Measurements from ENCODE around the gene FHL2. TPM values are rescaled to one million over a fixed set of nuclear protein-coding genes. Genes with fewer than 3 reads are reported as not detected.

Gene FHL2
- total RNA-seq, 4 donors from 2014 or later = 56.1 to 140 (median 89.2) TPM

DNA sequence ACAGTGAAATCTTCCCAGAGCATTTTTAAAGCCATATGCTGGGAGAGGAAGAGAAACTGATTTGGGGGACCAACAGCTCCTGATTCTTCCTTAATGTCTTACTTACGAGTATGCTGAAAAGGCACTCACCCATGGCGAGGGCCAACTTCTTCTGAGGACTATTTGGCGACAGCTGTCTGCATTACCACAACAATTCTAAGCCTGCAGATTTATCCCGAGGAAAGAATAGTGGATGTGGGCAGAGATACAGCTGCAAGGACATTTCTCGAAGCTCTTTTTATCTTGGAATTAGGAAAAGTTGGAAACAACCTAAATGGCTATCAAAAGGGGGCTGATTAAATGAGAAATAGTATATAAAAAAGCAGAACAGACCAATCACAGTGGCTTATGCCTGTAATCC lies 40.3 kb upstream of the FHL2 start:
- H3K9me3 ChIP-seq = no peaks in the 10 kb centered on the region
- no peak overlapping the region for H3K4me3 ChIP-seq
- H3K36me3 ChIP-seq = no peaks in the 10 kb centered on the region
- intact Hi-C loops (cut with DNase I; ENCODE audit: low total_unique reads) = no loop called here
- peaks cover 16 to 32% (median 25%) of the 10 kb centered on the region in 4 donors for H3K4me1 ChIP-seq
- in situ Hi-C loops (cut with MboI; ENCODE audit: low pct_ligation_motif_present in 1 of 4, low pct_unique_long_range_greater_than_20kb in 1 of 4, low sequenced_read_pairs in 3 of 4) = no loop called here
- no peak for DNase-seq
- no peak for TF ChIP-seq POLR2AphosphoS5 (IDR thresholded peaks at IDR 0.05)
- TF ChIP-seq, protein P1, sequence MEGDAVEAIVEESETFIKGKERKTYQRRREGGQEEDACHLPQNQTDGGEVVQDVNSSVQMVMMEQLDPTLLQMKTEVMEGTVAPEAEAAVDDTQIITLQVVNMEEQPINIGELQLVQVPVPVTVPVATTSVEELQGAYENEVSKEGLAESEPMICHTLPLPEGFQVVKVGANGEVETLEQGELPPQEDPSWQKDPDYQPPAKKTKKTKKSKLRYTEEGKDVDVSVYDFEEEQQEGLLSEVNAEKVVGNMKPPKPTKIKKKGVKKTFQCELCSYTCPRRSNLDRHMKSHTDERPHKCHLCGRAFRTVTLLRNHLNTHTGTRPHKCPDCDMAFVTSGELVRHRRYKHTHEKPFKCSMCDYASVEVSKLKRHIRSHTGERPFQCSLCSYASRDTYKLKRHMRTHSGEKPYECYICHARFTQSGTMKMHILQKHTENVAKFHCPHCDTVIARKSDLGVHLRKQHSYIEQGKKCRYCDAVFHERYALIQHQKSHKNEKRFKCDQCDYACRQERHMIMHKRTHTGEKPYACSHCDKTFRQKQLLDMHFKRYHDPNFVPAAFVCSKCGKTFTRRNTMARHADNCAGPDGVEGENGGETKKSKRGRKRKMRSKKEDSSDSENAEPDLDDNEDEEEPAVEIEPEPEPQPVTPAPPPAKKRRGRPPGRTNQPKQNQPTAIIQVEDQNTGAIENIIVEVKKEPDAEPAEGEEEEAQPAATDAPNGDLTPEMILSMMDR (IDR thresholded peaks at IDR 0.05) = no peak
- no peak for TF ChIP-seq EP300 (IDR thresholded peaks at IDR 0.05; ENCODE audit: low read depth)
- no peak for TF ChIP-seq POLR2A (IDR thresholded peaks at IDR 0.05)
- H3K27me3 ChIP-seq = no peaks in the 10 kb centered on the region
- H3K27ac ChIP-seq = peak overlapping the region in 3 of 4 donors; percentile 63 to 70 (median 64)
- 64 to 79% methylated on average over 4 to 5 of the region's 5 CpGs for WGBS, 2 donors (ENCODE audit: low coverage in 1 of 2)

DNA sequence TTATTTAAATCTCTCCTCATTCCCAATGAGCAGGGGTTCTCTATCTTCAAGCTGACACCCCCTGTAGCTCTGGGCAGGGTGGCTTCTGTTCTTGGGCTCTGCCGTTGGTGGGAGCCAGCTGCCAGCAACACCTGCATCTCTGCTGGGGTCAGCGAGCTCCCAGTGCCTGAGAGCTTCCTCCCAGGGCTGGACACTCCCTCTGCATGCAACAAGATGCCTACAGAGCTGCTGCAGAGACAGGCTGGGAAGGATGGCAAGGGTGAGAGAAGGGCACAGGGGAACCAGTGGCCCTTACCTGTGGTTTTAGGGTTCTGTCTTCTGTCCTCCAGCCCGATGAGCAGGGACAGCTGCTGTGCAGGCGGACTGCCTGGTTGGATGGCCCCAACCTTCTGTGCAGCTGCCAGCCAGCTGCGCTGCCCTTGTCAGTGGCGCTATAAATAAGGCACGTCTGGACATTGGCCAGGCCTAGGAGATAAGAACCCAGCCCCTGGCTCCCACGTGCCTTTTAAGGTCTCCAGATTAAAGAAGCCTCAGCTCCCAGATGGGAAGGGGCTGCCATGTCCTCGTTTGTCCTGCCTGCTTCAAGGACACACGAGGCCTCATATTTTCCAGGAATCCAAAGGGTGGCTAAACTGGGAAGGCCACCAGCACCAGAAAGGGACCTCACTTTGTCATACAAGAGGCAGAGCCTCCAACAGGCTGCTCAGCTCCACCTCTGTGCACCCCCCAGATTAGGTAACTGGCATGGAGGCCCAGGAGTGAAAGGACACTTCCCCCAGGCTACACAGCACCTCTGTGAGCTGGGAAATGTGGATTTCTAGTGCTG lies 39.5 kb upstream of the FHL2 start:
- DNase-seq = peak; percentile 53
- peak overlapping the region; percentile 63 to 70 (median 64) for H3K27ac ChIP-seq
- in situ Hi-C loops (cut with MboI; ENCODE audit: low pct_ligation_motif_present in 1 of 4, low pct_unique_long_range_greater_than_20kb in 1 of 4, low sequenced_read_pairs in 3 of 4) = no loop called here

DNA sequence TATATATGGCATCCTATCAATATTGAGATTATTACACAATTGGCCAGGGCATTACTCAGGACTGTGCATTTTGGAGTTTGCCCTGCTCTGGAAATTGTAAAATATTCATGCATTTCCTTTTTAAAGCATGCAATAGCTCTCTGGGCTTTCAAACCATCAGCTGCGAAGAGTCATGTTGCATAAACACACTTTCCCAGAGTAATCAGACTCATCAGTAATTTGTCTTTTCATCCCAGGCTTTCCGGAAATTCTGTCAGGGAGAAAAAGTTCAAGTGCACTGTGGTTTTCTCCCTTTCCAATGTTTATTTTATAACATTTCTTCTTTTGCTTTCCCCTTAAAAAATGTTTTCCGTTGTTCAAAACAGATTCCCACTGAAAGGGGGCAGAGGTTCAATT lies 38.9 kb upstream of the FHL2 start:
- no peak for DNase-seq
- in situ Hi-C loops (cut with MboI; ENCODE audit: low pct_ligation_motif_present in 1 of 4, low pct_unique_long_range_greater_than_20kb in 1 of 4, low sequenced_read_pairs in 3 of 4) (no loop called here), intact Hi-C loops (cut with DNase I; ENCODE audit: low total_unique reads) (no loop called here)
- Histone ChIP-seq H3K27me3 (no peaks in the 10 kb centered on the region), H3K9me3 (no peaks in the 10 kb centered on the region), H3K36me3 (no peaks in the 10 kb centered on the region), H3K4me3 (peak overlapping the region in 1 of 4 donors; percentile 9), H3K4me1 (peaks cover 10 to 26% (median 15%) of the 10 kb centered on the region in 4 donors), H3K27ac (peak overlapping the region; percentile 63 to 70 (median 64))
- TF ChIP-seq POLR2A (IDR thresholded peaks at IDR 0.05) (no peak), EP300 (IDR thresholded peaks at IDR 0.05; ENCODE audit: low read depth) (no peak), POLR2AphosphoS5 (IDR thresholded peaks at IDR 0.05) (peak in 1 of 3 donors; percentile 40)
- TF ChIP-seq, protein P1 (IDR thresholded peaks at IDR 0.05) = no peak
- 58 to 68% methylated on average over 3 of the region's 3 CpGs for WGBS, 2 donors (ENCODE audit: low coverage in 1 of 2)

More for the DNA sequence above, 39.5 kb upstream of the FHL2 start:
- TF ChIP-seq POLR2A (IDR thresholded peaks at IDR 0.05) = peak; percentile 42
- TF ChIP-seq POLR2AphosphoS5 (IDR thresholded peaks at IDR 0.05) = peak in 2 of 3 donors; percentile 43 to 77
- TF ChIP-seq, protein P1 (IDR thresholded peaks at IDR 0.05) = no peak
- no peak for TF ChIP-seq EP300 (IDR thresholded peaks at IDR 0.05; ENCODE audit: low read depth)
- peak overlapping the region in 1 of 4 donors; percentile 9 for H3K4me3 ChIP-seq
- no peaks in the 10 kb centered on the region for H3K9me3 ChIP-seq
- intact Hi-C loops (cut with DNase I; ENCODE audit: low total_unique reads) = no loop called here
- H3K4me1 ChIP-seq = peaks cover 10 to 26% (median 17%) of the 10 kb centered on the region in 4 donors
- no peaks in the 10 kb centered on the region for H3K36me3 ChIP-seq
- H3K27me3 ChIP-seq = no peaks in the 10 kb centered on the region
- 20 to 28% methylated on average over 1 to 8 of the region's 10 CpGs for WGBS, 2 donors (ENCODE audit: low coverage in 1 of 2)

DNA sequence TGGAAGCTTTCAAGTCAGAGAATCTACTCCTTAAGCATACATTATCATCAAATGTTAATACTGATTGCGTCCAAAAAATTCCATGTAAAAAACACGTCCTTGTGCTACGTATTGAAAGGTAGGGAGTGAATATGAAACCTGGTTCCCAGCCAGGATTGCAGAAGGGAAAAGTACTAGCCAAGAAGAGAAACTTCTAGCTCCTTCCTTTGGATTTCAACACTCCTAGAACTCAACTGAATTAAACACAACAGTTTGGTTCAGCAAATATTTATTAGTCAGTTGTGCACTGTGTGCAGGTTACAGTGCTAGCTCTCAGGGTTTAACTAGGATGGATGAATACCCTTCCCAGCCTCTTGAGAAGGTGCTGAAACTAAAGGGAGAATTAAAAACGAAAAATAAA lies 33.9 kb upstream of the FHL2 start:
- Histone ChIP-seq H3K4me1 (peaks cover 0 to 18% (median 2%) of the 10 kb centered on the region in 4 donors), H3K4me3 (no peak overlapping the region), H3K36me3 (no peaks in the 10 kb centered on the region), H3K27ac (peak overlapping the region; percentile 1 to 61 (median 16)), H3K9me3 (no peaks in the 10 kb centered on the region), H3K27me3 (no peaks in the 10 kb centered on the region)
- DNase-seq = no peak
- in situ Hi-C loops (cut with MboI; ENCODE audit: low pct_ligation_motif_present in 1 of 4, low pct_unique_long_range_greater_than_20kb in 1 of 4, low sequenced_read_pairs in 3 of 4) = no loop called here
- intact Hi-C loops (cut with DNase I; ENCODE audit: low total_unique reads) = no loop called here
- 45 to 49% methylated on average over 4 of the region's 4 CpGs for WGBS, 2 donors (ENCODE audit: low coverage in 1 of 2)
- TF ChIP-seq EP300 (IDR thresholded peaks at IDR 0.05; ENCODE audit: low read depth) = no peak
- TF ChIP-seq POLR2A (IDR thresholded peaks at IDR 0.05) = no peak
- no peak for TF ChIP-seq POLR2AphosphoS5 (IDR thresholded peaks at IDR 0.05)
- TF ChIP-seq, protein P1 (IDR thresholded peaks at IDR 0.05) = no peak
